GM23338 (cell line): Measurements from ENCODE around the gene ZDHHC7. TPM values are rescaled to one million over a fixed set of nuclear protein-coding genes. Genes with fewer than 3 reads are reported as not detected.

ENCODE experiments used
- CREB1 ChIP-seq: fragments of 250-450 bp; sonication (Bioruptor Pico); IDR thresholded peaks from 2 replicates; pipeline ENCODE4 v1.5.0; 2020; ENCODE audit warnings: low read depth, mild to moderate bottlenecking, moderate library complexity
- CTCF ChIP-seq, 2 experiments: fragments of 200-600 bp in 1 of 2; sonication (generic) in 1 of 2; conservative IDR thresholded peaks; 2 replicates each; pipeline versions ENCODE4 v1.5.1 to v1.6.1; 2016 to 2017; ENCODE audit warnings: antibody characterized with exemption in 2 of 2, low read depth in 2 of 2, mild to moderate bottlenecking in 2 of 2, moderate library complexity in 1 of 2
- EZH2phosphoT487 ChIP-seq: fragments of 200-600 bp; sonication (generic); IDR thresholded peaks from one replicate; pipeline ENCODE4 v1.8.1; 2018; ENCODE audit warnings: antibody characterized with exemption; ENCODE audit not compliant: unreplicated experiment
- JUNB ChIP-seq: IDR thresholded peaks from one replicate; pipeline ENCODE4 v1.6.1; 2016; ENCODE audit warnings: antibody characterized with exemption; ENCODE audit not compliant: unreplicated experiment
- ZNF114 ChIP-seq: fragments of 250-450 bp; sonication (Bioruptor Pico); IDR thresholded peaks from 2 replicates; pipeline ENCODE4 v1.5.0; 2020; ENCODE audit warnings: mild to moderate bottlenecking, moderate library complexity
- polyA plus RNA-seq: library from polyadenylated mRNA; unstranded; fragments of >200 nt; fragmentation: Nextera tagmentation; extraction: Ambion mirVana; gene quantifications from 2 replicates; pipeline ENCODE4 v1.2.1, GENCODE V29; 2016
- total RNA-seq: library from RNA; depleted of rRNA; stranded (reverse); fragments of >200 nt; shearing (Covaris generic); gene quantifications from 2 replicates; pipeline ENCODE4 v1.2.3, GENCODE V29; 2014
- TF ChIP-seq, protein P1 (sequence below): fragments of 250-450 bp; sonication (Bioruptor Pico); IDR thresholded peaks from 2 replicates; pipeline ENCODE4 v1.5.0; 2020; ENCODE audit warnings: mild to moderate bottlenecking, moderate library complexity
- TF ChIP-seq, protein P2 (sequence below): IDR thresholded peaks from one replicate; pipeline ENCODE4 v1.6.1; 2018; ENCODE audit warnings: antibody characterized with exemption; ENCODE audit not compliant: unreplicated experiment

Gene ZDHHC7
- total and polyA plus RNA-seq, 2 experiments from 2014 or later, result 13.1 to 46.1 TPM

DNA sequence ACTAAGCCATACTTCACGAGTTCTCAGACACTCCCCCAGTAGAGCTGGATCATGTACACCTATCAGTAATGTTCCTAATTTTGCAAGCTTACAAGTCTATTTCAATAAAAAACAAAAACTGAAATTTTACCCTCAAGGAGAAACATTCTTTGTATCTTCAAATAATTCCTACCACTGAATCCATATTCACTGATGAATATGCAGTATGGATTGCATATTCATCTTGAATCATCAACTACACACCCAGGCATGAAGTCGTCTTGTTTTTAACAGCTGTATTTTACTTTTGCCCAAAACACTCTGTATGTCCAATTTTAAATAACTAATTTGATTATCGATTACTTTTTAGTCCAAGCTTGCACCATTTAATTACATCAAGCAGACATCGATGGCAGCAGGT lies 31.8 kb downstream of the ZDHHC7 start (continued):
- TF ChIP-seq, protein P1, sequence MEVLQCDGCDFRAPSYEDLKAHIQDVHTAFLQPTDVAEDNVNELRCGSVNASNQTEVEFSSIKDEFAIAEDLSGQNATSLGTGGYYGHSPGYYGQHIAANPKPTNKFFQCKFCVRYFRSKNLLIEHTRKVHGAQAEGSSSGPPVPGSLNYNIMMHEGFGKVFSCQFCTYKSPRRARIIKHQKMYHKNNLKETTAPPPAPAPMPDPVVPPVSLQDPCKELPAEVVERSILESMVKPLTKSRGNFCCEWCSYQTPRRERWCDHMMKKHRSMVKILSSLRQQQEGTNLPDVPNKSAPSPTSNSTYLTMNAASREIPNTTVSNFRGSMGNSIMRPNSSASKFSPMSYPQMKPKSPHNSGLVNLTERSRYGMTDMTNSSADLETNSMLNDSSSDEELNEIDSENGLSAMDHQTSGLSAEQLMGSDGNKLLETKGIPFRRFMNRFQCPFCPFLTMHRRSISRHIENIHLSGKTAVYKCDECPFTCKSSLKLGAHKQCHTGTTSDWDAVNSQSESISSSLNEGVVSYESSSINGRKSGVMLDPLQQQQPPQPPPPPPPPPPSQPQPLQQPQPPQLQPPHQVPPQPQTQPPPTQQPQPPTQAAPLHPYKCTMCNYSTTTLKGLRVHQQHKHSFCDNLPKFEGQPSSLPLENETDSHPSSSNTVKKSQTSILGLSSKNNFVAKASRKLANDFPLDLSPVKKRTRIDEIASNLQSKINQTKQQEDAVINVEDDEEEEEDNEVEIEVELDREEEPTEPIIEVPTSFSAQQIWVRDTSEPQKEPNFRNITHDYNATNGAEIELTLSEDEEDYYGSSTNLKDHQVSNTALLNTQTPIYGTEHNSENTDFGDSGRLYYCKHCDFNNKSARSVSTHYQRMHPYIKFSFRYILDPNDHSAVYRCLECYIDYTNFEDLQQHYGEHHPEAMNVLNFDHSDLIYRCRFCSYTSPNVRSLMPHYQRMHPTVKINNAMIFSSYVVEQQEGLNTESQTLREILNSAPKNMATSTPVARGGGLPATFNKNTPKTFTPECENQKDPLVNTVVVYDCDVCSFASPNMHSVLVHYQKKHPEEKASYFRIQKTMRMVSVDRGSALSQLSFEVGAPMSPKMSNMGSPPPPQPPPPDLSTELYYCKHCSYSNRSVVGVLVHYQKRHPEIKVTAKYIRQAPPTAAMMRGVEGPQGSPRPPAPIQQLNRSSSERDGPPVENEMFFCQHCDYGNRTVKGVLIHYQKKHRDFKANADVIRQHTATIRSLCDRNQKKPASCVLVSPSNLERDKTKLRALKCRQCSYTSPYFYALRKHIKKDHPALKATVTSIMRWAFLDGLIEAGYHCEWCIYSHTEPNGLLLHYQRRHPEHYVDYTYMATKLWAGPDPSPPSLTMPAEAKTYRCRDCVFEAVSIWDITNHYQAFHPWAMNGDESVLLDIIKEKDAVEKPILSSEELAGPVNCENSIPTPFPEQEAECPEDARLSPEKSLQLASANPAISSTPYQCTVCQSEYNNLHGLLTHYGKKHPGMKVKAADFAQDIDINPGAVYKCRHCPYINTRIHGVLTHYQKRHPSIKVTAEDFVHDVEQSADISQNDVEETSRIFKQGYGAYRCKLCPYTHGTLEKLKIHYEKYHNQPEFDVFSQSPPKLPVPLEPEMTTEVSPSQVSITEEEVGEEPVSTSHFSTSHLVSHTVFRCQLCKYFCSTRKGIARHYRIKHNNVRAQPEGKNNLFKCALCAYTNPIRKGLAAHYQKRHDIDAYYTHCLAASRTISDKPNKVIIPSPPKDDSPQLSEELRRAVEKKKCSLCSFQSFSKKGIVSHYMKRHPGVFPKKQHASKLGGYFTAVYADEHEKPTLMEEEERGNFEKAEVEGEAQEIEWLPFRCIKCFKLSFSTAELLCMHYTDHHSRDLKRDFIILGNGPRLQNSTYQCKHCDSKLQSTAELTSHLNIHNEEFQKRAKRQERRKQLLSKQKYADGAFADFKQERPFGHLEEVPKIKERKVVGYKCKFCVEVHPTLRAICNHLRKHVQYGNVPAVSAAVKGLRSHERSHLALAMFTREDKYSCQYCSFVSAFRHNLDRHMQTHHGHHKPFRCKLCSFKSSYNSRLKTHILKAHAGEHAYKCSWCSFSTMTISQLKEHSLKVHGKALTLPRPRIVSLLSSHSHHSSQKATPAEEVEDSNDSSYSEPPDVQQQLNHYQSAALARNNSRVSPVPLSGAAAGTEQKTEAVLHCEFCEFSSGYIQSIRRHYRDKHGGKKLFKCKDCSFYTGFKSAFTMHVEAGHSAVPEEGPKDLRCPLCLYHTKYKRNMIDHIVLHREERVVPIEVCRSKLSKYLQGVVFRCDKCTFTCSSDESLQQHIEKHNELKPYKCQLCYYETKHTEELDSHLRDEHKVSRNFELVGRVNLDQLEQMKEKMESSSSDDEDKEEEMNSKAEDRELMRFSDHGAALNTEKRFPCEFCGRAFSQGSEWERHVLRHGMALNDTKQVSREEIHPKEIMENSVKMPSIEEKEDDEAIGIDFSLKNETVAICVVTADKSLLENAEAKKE (CRISPR knock-in tag), result no peak
- TF ChIP-seq ZNF114 (CRISPR knock-in tag) (no peak), CTCF (conservative IDR thresholded peaks at IDR 0.05; ENCODE audit: low read depth in 2 of 2) (no peak), JUNB (no peak), EZH2phosphoT487 (no peak), CREB1 (CRISPR knock-in tag) (no peak)
- TF ChIP-seq, protein P2, sequence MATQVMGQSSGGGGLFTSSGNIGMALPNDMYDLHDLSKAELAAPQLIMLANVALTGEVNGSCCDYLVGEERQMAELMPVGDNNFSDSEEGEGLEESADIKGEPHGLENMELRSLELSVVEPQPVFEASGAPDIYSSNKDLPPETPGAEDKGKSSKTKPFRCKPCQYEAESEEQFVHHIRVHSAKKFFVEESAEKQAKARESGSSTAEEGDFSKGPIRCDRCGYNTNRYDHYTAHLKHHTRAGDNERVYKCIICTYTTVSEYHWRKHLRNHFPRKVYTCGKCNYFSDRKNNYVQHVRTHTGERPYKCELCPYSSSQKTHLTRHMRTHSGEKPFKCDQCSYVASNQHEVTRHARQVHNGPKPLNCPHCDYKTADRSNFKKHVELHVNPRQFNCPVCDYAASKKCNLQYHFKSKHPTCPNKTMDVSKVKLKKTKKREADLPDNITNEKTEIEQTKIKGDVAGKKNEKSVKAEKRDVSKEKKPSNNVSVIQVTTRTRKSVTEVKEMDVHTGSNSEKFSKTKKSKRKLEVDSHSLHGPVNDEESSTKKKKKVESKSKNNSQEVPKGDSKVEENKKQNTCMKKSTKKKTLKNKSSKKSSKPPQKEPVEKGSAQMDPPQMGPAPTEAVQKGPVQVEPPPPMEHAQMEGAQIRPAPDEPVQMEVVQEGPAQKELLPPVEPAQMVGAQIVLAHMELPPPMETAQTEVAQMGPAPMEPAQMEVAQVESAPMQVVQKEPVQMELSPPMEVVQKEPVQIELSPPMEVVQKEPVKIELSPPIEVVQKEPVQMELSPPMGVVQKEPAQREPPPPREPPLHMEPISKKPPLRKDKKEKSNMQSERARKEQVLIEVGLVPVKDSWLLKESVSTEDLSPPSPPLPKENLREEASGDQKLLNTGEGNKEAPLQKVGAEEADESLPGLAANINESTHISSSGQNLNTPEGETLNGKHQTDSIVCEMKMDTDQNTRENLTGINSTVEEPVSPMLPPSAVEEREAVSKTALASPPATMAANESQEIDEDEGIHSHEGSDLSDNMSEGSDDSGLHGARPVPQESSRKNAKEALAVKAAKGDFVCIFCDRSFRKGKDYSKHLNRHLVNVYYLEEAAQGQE, result no peak
